PC-3 (cell line): ENCODE measurements around the gene MINDY1.

Source experiments
- EZH2 ChIP-seq: fragments of 300-600 bp; sonication (generic); IDR thresholded peaks from one replicate; pipeline ENCODE4 v1.6.1; 2017; ENCODE audit warnings: antibody characterized with exemption, mild to moderate bottlenecking, low read length; ENCODE audit not compliant: unreplicated experiment
- TF ChIP-seq, protein P1 (sequence below): fragments of 300-600 bp; sonication (generic); conservative IDR thresholded peaks from 2 replicates; pipeline ENCODE4 v1.5.1; 2017; ENCODE audit warnings: antibody characterized with exemption, low read depth, mild to moderate bottlenecking, low read length

DNA sequence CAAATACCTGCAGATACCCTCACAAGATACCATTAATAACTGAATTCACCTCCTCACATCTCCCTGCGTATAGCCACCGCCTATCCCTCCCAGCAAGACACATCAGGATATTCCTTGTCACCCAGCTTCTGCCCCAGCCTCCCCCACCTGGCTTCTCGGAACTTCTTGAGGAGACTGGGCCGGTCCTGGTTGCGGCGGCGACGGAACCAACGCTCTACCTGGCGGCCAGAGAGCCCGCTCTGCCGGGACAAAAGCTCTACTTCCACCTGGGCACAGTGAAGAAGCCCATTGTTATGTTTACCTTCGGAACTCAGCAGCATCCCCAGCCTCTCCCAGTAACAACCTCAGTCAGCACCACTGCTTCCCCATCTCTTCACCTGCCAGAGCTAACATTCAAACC lies 38.8 kb downstream of the MINDY1 start:
- TF ChIP-seq, protein P1, sequence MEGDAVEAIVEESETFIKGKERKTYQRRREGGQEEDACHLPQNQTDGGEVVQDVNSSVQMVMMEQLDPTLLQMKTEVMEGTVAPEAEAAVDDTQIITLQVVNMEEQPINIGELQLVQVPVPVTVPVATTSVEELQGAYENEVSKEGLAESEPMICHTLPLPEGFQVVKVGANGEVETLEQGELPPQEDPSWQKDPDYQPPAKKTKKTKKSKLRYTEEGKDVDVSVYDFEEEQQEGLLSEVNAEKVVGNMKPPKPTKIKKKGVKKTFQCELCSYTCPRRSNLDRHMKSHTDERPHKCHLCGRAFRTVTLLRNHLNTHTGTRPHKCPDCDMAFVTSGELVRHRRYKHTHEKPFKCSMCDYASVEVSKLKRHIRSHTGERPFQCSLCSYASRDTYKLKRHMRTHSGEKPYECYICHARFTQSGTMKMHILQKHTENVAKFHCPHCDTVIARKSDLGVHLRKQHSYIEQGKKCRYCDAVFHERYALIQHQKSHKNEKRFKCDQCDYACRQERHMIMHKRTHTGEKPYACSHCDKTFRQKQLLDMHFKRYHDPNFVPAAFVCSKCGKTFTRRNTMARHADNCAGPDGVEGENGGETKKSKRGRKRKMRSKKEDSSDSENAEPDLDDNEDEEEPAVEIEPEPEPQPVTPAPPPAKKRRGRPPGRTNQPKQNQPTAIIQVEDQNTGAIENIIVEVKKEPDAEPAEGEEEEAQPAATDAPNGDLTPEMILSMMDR = no peak
- TF ChIP-seq EZH2 = no peak
